Sigmoid colon (tissue), 7 donors: ENCODE results near the gene HSPA4. TPM values are rescaled to one million over a fixed set of nuclear protein-coding genes. Genes with fewer than 3 reads are reported as not detected.

Experiments used
- DNase-seq: peaks from one replicate; pipeline ENCODE4 v3.0.0-alpha.2; 2019
- H3K27ac ChIP-seq, 4 donors: fragments of 200-600 bp; sonication (generic); one replicate each; pipeline ENCODE4 v1.5.1; 2016 to 2019; ENCODE audit warnings: mild to moderate bottlenecking in 1 of 4
- H3K27me3 ChIP-seq, 3 donors: fragments of 200-600 bp; sonication (generic); one replicate each; pipeline ENCODE4 v1.5.1; 2019; ENCODE audit warnings: mild to moderate bottlenecking in 1 of 3
- H3K36me3 ChIP-seq, 4 donors: fragments of 200-600 bp; sonication (generic); one replicate each; pipeline ENCODE4 v1.5.1; 2016 to 2019
- H3K4me1 ChIP-seq, 4 donors: fragments of 200-600 bp; sonication (generic); one replicate each; pipeline ENCODE4 v1.5.1; 2017 to 2019
- H3K4me3 ChIP-seq, 4 donors: fragments of 200-600 bp; sonication (generic); one replicate each; pipeline ENCODE4 v1.5.1; 2017 to 2019; ENCODE audit warnings: mild to moderate bottlenecking in 2 of 4, moderate library complexity in 1 of 4
- H3K9me3 ChIP-seq, 4 donors: fragments of 200-600 bp in 3 of 4; sonication (generic) in 3 of 4; one replicate each; pipeline versions ENCODE4 v1.5.1 to v1.6.1; 2013 to 2019
- CTCF ChIP-seq, 4 experiments: fragments of 450-650 bp in 3 of 4; fragments of 200-600 bp in 1 of 4; IDR thresholded peaks; one replicate each; pipeline ENCODE4 v1.5.1; 2016 to 2019; ENCODE audit warnings: antibody characterized with exemption in 4 of 4, mild to moderate bottlenecking in 3 of 4, moderate library complexity in 2 of 4
- EP300 ChIP-seq, 4 donors: sonication (generic); formaldehyde crosslinking; IDR thresholded peaks; one replicate each; pipeline ENCODE4 v1.6.1; 2017; ENCODE audit warnings: antibody characterized with exemption in 4 of 4
- POLR2A ChIP-seq, 2 donors: fragments of 450-650 bp; IDR thresholded peaks; one replicate each; pipeline ENCODE4 v1.6.1; 2016; ENCODE audit warnings: antibody characterized with exemption in 2 of 2, mild to moderate bottlenecking in 2 of 2, moderate library complexity in 2 of 2
- POLR2AphosphoS5 ChIP-seq, 4 donors: sonication (generic); formaldehyde crosslinking; IDR thresholded peaks; one replicate each; pipeline ENCODE4 v1.6.1; 2017; ENCODE audit warnings: antibody characterized with exemption in 4 of 4
- WGBS, 2 donors: extraction: QIAGEN DNeasy Blood & Tissue Kit; methylation state at CpG; one replicate each; pipeline ENCODE4 v1.1.7; 2013; 5-methylcytosine and 5-hydroxymethylcytosine counted together
- intact Hi-C: fragments of 100-400 bp; cut with DNase I; formaldehyde crosslinking; loops from one replicate; pipeline ENCODE4 v1.15.1; 2023
- polyA plus RNA-seq, 3 donors: library from polyadenylated mRNA; stranded (reverse); fragments of 200-250 nt; gene quantifications; one replicate each; pipeline ENCODE4 v1.2.3, GENCODE V29; 2013
- total RNA-seq, 4 donors: library from RNA; depleted of rRNA; stranded (reverse); fragments of >200 nt; gene quantifications; one replicate each; pipeline ENCODE4 v1.1.0, GENCODE V29; 2016
- donor health status: healthy with polysubstance abuse.
- donor health status: Bipolar disorder and iron deficiency.
- donor health status: healthy.

Gene HSPA4
- total and polyA plus RNA-seq, 7 donors, result 24.0 to 54.0 (median 40.3) TPM

- peaks cover 0 to 5% (median 0%) of the 10 kb centered on the region in 4 donors for H3K4me1 ChIP-seq
- no peaks in the 10 kb centered on the region for H3K9me3 ChIP-seq
These were observed 20.2 kb downstream of the HSPA4 start for GRCh38 chr5:133072021-133072420.

GRCh38 chr5:133075572-133076536 is 24.0 kb downstream of the HSPA4 start:
- peak overlapping the region in 1 of 4 donors; percentile 58 for H3K27ac ChIP-seq

More at GRCh38 chr5:133072021-133072420, 20.2 kb downstream of the HSPA4 start:
- Histone ChIP-seq H3K27me3 (no peaks in the 10 kb centered on the region), H3K4me3 (no peak overlapping the region), H3K27ac (no peak overlapping the region), H3K36me3 (peaks cover 0 to 81% (median 15%) of the 10 kb centered on the region in 4 donors)
- 69 to 85% methylated on average over 4 of the region's 4 CpGs for WGBS, 2 donors
- intact Hi-C loops, result no loop called here
- TF ChIP-seq EP300 (IDR thresholded peaks at IDR 0.05) (no peak), POLR2AphosphoS5 (IDR thresholded peaks at IDR 0.05) (no peak), CTCF (IDR thresholded peaks at IDR 0.05) (no peak), POLR2A (IDR thresholded peaks at IDR 0.05) (no peak)
- DNase-seq, result no peak

GRCh38 chr5:133079048-133079447 is 27.2 kb downstream of the HSPA4 start:
- no peaks in the 10 kb centered on the region for H3K27me3 ChIP-seq
- no peak for DNase-seq
- H3K27ac ChIP-seq, result peak overlapping the region in 1 of 4 donors; percentile 38
- no peak overlapping the region for H3K4me3 ChIP-seq
- intact Hi-C loops, result no loop called here
- no peaks in the 10 kb centered on the region for H3K9me3 ChIP-seq
- 95 to 98% methylated on average over 3 of the region's 3 CpGs for WGBS, 2 donors
- TF ChIP-seq POLR2A (IDR thresholded peaks at IDR 0.05) (no peak), POLR2AphosphoS5 (IDR thresholded peaks at IDR 0.05) (no peak), EP300 (IDR thresholded peaks at IDR 0.05) (no peak), CTCF (IDR thresholded peaks at IDR 0.05) (no peak)
- H3K36me3 ChIP-seq, result peaks cover 0 to 38% (median 3%) of the 10 kb centered on the region in 4 donors
- peaks cover 0 to 6% (median 3%) of the 10 kb centered on the region in 4 donors for H3K4me1 ChIP-seq

More at GRCh38 chr5:133075572-133076536, 24.0 kb downstream of the HSPA4 start:
- Histone ChIP-seq H3K9me3 (no peaks in the 10 kb centered on the region), H3K36me3 (peaks cover 0 to 57% (median 8%) of the 10 kb centered on the region in 4 donors), H3K4me1 (peaks cover 0 to 6% (median 3%) of the 10 kb centered on the region in 4 donors), H3K27me3 (no peaks in the 10 kb centered on the region), H3K4me3 (no peak overlapping the region)
- 91 to 94% methylated on average over 7 of the region's 7 CpGs for WGBS, 2 donors
- intact Hi-C loops, result no loop called here
- TF ChIP-seq CTCF (IDR thresholded peaks at IDR 0.05) (no peak), POLR2AphosphoS5 (IDR thresholded peaks at IDR 0.05) (no peak), POLR2A (IDR thresholded peaks at IDR 0.05) (no peak), EP300 (IDR thresholded peaks at IDR 0.05) (no peak)
- DNase-seq, result no peak

- Histone ChIP-seq H3K9me3 (no peaks in the 10 kb centered on the region), H3K4me3 (no peak overlapping the region), H3K36me3 (peaks cover 0 to 35% (median 0%) of the 10 kb centered on the region in 4 donors), H3K27me3 (no peaks in the 10 kb centered on the region), H3K4me1 (peaks cover 0 to 6% (median 0%) of the 10 kb centered on the region in 4 donors), H3K27ac (no peak overlapping the region)
- intact Hi-C loops, result no loop called here
- no peak for DNase-seq
- WGBS, 2 donors, result 85 to 89% methylated on average over 7 of the region's 7 CpGs
- no peak for TF ChIP-seq EP300 (IDR thresholded peaks at IDR 0.05)
- TF ChIP-seq POLR2A (IDR thresholded peaks at IDR 0.05), result no peak
- no peak for TF ChIP-seq POLR2AphosphoS5 (IDR thresholded peaks at IDR 0.05)
- no peak for TF ChIP-seq CTCF (IDR thresholded peaks at IDR 0.05)
These were observed 29.2 kb downstream of the HSPA4 start for GRCh38 chr5:133081036-133081435.
